Measurements from ENCODE around the gene ATPAF2.

DNA sequence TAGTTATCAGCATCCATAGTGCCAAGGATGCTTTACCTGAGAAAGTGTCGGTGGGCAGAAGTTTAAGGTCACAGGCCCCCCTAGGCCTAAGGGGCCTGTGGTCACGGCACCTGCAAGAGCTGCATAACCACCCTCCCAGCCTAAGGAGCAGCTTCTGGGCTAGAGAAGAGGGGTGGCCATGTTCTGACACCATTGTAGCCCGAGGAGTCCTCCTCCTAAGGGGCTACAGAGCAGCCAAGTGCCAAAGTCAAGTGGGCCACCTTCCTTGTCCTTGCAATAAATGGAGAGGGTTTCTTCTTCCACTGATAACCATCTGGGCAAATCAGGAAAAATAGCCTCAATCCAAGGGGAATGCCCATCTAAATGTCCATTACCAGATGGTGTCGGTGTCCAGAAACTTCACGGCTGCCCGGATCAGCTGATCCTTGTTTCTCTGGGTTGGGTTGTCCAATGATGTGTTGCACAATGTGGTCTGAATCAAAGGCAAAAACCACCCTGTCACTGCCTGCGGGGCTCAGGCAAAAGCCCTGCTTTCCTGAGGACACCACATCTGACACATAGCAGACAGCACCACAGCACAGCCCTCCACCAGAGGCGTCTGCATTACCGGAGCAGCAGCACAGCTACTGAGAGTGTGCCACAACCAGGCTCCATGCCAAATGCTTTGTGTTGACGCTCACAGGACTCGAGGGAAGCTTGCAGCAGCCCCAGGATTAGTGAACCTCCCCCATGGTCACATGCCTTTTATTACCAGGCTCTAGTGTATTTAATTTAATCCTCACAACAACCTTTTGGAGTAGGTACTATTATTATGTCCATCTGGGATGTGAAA is 12.8 kb downstream of the ATPAF2 start:
- TF ChIP-seq EZH2phosphoT487 (IDR thresholded peaks at IDR 0.05; ENCODE audit: low read depth, severe bottlenecking, unreplicated experiment) = no peak
- TF ChIP-seq, protein P1, sequence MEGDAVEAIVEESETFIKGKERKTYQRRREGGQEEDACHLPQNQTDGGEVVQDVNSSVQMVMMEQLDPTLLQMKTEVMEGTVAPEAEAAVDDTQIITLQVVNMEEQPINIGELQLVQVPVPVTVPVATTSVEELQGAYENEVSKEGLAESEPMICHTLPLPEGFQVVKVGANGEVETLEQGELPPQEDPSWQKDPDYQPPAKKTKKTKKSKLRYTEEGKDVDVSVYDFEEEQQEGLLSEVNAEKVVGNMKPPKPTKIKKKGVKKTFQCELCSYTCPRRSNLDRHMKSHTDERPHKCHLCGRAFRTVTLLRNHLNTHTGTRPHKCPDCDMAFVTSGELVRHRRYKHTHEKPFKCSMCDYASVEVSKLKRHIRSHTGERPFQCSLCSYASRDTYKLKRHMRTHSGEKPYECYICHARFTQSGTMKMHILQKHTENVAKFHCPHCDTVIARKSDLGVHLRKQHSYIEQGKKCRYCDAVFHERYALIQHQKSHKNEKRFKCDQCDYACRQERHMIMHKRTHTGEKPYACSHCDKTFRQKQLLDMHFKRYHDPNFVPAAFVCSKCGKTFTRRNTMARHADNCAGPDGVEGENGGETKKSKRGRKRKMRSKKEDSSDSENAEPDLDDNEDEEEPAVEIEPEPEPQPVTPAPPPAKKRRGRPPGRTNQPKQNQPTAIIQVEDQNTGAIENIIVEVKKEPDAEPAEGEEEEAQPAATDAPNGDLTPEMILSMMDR (IDR thresholded peaks at IDR 0.05; ENCODE audit: poor library complexity) = no peak
